GM12874 (cell line): ENCODE data around the gene BZW2.

Experiments
- CTCF ChIP-seq: IDR thresholded peaks from 2 replicates; pipeline ENCODE4 v1.5.1; 2011; ENCODE audit warnings: low read depth, mild to moderate bottlenecking, control low read depth, low read length, moderate library complexity; ENCODE audit not compliant: insufficient read depth

Gene BZW2

DNA sequence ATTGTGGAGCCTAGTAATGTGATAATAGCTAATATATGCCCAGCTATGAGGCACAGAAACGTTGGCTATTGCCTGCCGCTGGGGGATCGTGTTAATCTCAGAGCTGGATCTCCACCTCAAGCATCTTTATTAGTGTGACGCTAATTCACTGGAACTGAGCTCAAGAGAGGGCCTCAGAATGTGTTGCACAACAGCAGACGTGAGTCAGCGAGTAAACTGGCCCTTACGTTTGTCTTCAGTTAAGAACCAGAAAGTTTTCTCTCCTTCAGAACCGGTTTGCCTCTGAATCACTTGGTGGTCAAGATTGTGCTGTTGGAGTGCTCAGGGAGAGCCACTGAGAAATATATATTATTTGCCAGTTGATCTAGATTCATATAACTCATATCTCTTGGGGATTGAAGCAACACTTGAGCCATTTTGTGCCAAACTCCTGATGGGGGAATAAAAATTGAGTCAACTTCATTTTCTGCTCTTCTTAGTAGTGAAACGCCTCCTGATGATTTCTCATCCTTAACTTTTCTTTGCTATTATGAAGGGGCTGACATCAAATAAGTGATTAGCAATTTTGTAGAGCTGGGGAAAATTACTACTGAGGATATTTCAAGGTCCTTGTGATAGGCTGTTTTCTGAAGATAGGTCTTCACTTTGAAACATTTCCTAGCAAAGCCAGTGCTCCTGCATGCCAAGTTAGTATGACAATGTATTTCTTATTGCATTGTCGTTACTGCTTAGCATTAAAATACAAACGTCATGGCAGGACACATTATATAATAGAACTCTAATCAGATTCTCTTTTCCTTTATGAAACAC is 22.3 kb downstream of the BZW2 start:
- no peak for TF ChIP-seq CTCF

DNA sequence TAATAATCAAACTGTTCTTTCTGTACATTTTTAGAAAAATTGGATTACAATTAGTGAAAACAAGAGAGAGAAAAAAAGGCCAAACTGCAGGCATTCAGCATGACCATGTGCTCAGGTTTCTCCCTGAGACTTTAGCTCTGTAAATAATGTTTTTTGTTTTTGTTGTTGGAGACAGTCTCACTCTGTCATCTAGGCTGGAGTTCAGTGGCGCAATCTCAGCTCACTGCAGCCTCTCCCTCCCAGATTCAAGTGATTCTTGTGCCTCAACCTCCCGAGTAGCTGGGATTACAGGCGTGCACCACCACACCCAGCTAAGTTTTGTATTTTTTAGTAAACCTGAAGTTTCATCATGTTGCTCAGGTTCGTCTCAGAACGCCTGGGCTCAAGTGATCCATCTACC is 23.0 kb downstream of the BZW2 start:
- TF ChIP-seq CTCF: no peak

DNA sequence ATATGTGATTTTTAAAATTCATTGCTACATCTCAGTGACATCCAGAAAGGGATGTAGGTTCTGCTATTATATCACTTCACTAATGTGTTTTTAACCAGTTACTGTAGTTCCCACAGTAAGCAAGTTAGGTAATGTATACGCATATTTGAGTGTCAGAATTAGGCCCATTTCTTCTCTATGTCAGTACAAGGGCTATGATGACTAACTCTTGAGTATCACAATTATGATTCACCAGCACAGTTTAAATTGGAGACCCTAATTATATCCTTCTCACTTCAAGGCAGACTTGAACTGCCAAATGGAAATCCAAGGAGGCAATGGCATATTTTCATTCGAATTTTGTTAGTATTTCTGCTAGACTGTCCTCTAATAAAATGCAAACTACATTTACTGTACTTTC is 23.6 kb downstream of the BZW2 start:
- no peak for TF ChIP-seq CTCF

DNA sequence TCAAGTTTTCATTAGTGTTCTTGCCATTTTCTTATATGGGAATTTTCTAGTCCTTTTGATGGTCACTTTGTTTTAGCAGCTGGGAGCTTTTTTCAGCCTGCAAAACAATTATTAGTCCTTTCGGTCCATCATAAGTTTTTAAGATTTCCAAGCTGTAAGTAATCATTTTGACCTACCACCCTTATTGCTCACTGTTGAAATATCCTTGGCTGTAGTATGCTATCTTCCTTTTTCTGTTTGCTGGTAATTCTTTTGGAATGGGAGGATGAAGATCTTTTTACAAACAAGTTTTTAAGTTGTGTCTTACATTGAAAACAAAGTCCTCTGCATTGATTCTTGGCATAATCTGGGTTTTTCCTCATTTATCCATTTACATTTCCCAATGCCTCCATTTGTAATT is 24.0 kb downstream of the BZW2 start:
- no peak for TF ChIP-seq CTCF

GRCh38 chr7:16670731-16671344 is 24.9 kb downstream of the BZW2 start:
- no peak for TF ChIP-seq CTCF

GRCh38 chr7:16671811-16672210 is 25.8 kb downstream of the BZW2 start:
- TF ChIP-seq CTCF: no peak

- no peak for TF ChIP-seq CTCF
Measured at GRCh38 chr7:16675277-16675676, 29.3 kb downstream of the BZW2 start.
